ENCODE data around the gene PDRG1.
A peak's percentile ranks its signal among the peaks of the same experiment; 100 is the strongest.

PDRG1 gene

GRCh38 chr20:31966991-31967655 is 15.3 kb upstream of the PDRG1 start:
- no peak for DNase-seq

- DNase-seq = no peak
Measured at GRCh38 chr20:31963889-31964288, 12.0 kb upstream of the PDRG1 start.

- DNase-seq = no peak
Measured at GRCh38 chr20:31962761-31963160, 10.9 kb upstream of the PDRG1 start.

- peak; percentile 7 for DNase-seq
Measured at GRCh38 chr20:31956556-31957526, 5.0 kb upstream of the PDRG1 start.

- no peak for DNase-seq
Measured at GRCh38 chr20:31954500-31954899, 2.7 kb upstream of the PDRG1 start.

GRCh38 chr20:31953556-31954148 is 1.8 kb upstream of the PDRG1 start:
- DNase-seq = no peak

GRCh38 chr20:31951203-31951529 is 680 bp downstream of the PDRG1 start:
- no peak for DNase-seq

GRCh38 chr20:31949877-31950646 is 1.8 kb downstream of the PDRG1 start:
- peak; percentile 81 for DNase-seq

- no peak for DNase-seq
Measured at GRCh38 chr20:31948008-31948407, 3.8 kb downstream of the PDRG1 start.

- no peak for DNase-seq
Measured at GRCh38 chr20:31945785-31946184, 6.1 kb downstream of the PDRG1 start.

GRCh38 chr20:31945319-31945718 is 6.5 kb downstream of the PDRG1 start:
- no peak for DNase-seq

- no peak for DNase-seq
Measured at GRCh38 chr20:31943052-31943471, 8.8 kb downstream of the PDRG1 start.

GRCh38 chr20:31939661-31940060 is 12.2 kb downstream of the PDRG1 start:
- DNase-seq = no peak

GRCh38 chr20:31937820-31938219 is 14.0 kb downstream of the PDRG1 start:
- DNase-seq = no peak

- DNase-seq = no peak
Measured at GRCh38 chr20:31936420-31936819, 15.4 kb downstream of the PDRG1 start.

GRCh38 chr20:31934968-31935764 is 16.7 kb downstream of the PDRG1 start:
- no peak for DNase-seq

- DNase-seq = no peak
Measured at GRCh38 chr20:31934491-31934890, 17.4 kb downstream of the PDRG1 start.

GRCh38 chr20:31933698-31934097 is 18.1 kb downstream of the PDRG1 start:
- DNase-seq = no peak

- no peak for DNase-seq
Measured at GRCh38 chr20:31930779-31931178, 21.1 kb downstream of the PDRG1 start.

- peak; percentile 29 for DNase-seq
Measured at GRCh38 chr20:31929631-31930030, 22.2 kb downstream of the PDRG1 start.

GRCh38 chr20:31927627-31928159 is 24.2 kb downstream of the PDRG1 start:
- no peak for DNase-seq

GRCh38 chr20:31926493-31926892 is 25.4 kb downstream of the PDRG1 start:
- DNase-seq = no peak

Data from hematopoietic multipotent progenitor cell treated with erythropoietin and hydrocortisone succinate and interleukin-3 and kit ligand, for 8 days (in vitro differentiated cells).